HUES64 (cell line): ENCODE results near the gene PIEZO2.

ENCODE experiments used
- H3K27ac ChIP-seq: 2 replicates; pipeline ENCODE4 v1.7.0; 2013; ENCODE audit warnings: low read depth, low read length, inconsistent platforms
- H3K27me3 ChIP-seq: 2 replicates; pipeline ENCODE4 v1.6.1; 2013; ENCODE audit warnings: mild to moderate bottlenecking, low read length; ENCODE audit not compliant: insufficient read depth
- H3K36me3 ChIP-seq: 2 replicates; pipeline ENCODE4 v1.6.1; 2013; ENCODE audit warnings: mild to moderate bottlenecking, low read length; ENCODE audit not compliant: insufficient read depth
- H3K4me1 ChIP-seq: 2 replicates; pipeline ENCODE4 v1.6.1; 2013; ENCODE audit warnings: mild to moderate bottlenecking, low read length, moderate library complexity; ENCODE audit not compliant: insufficient read depth
- H3K4me3 ChIP-seq: 2 replicates; pipeline ENCODE4 v1.5.1; 2013; ENCODE audit warnings: mild to moderate bottlenecking, low read length, moderate library complexity
- H3K9ac ChIP-seq: 2 replicates; pipeline ENCODE4 v1.6.1; 2013; ENCODE audit warnings: mild to moderate bottlenecking, low read depth, low read length
- H3K9me3 ChIP-seq: 2 replicates; pipeline ENCODE4 v1.6.1; 2013; ENCODE audit warnings: low read depth, low read length; ENCODE audit not compliant: insufficient read depth
- WGBS: fragments of 150-250, 120-280 bp; methylation state at CpG from one replicate; pipeline ENCODE4 v1.1.7; 2013; ENCODE audit warnings: missing lambda C conversion rate; 5-methylcytosine and 5-hydroxymethylcytosine counted together

Gene PIEZO2

DNA sequence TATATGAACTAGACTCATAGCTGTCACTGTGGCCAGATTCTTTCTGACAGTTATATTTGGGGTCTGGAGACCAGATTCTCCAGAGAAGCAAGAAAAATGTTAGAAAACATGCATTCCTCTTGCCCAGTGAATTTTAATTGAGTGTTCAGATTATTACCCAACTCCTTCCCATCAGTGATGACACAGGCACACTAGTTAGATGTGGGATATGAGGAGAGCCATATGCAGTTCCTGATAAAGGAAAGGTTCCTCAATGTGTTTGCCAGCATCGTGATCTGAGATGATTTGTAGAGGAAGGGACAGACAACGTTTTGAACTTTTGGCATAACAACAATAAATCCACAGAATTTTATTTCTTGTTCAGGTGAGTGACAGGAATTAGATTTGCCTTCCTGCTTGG, 308.6 kb downstream of the PIEZO2 start:
- WGBS, result 63% methylated on average over 1 of the region's 2 CpGs
- Histone ChIP-seq H3K9me3 (no peaks in the 10 kb centered on the region), H3K27me3 (no peaks in the 10 kb centered on the region), H3K4me3 (no peak overlapping the region), H3K9ac (no peak overlapping the region), H3K36me3 (no peaks in the 10 kb centered on the region), H3K4me1 (no peaks in the 10 kb centered on the region), H3K27ac (no peak overlapping the region)

DNA sequence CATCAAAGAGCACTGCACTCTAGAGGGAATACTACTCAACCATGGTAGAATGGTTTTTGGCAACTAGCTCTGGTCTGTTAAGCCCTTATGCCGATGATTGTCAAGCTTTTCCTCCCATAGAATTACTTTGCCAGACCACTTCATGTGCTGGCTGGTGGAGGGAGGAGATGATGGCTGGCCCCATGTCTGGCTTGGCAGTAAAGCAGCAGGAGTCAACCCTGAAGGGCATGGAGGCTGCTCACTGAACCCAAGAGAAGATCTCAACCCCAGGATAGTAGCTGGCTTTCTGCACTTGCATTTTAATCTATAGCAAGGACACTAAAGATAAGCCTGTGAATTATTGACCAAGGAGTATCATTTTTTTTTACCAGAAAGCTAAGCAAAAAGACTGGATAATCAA, 309.9 kb downstream of the PIEZO2 start:
- Histone ChIP-seq H3K4me1 (no peaks in the 10 kb centered on the region), H3K9ac (no peak overlapping the region), H3K4me3 (no peak overlapping the region), H3K36me3 (no peaks in the 10 kb centered on the region), H3K27me3 (no peaks in the 10 kb centered on the region), H3K9me3 (no peaks in the 10 kb centered on the region), H3K27ac (no peak overlapping the region)
- 93% methylated on average over 1 of the region's 1 CpG for WGBS

DNA sequence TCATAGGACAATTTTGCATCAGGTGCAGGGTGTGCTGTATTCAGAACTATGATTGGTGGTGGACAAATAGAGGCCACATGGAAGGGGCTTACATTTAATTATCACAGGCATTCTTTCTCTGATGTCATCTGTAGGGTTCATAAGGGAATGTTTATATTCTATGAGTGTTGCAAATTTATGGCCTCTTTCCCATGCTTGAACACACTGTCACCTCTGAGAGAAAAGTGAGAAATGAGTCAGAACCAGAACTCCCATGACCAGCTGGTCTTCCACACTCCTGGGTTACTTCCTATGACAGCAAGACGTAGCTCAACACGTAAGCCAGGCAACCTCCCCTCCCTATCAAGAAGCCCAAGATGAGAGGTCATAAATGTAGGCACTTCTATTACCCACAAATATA, 310.8 kb downstream of the PIEZO2 start:
- Histone ChIP-seq H3K4me1 (no peaks in the 10 kb centered on the region), H3K36me3 (no peaks in the 10 kb centered on the region), H3K27me3 (no peaks in the 10 kb centered on the region), H3K9me3 (no peaks in the 10 kb centered on the region), H3K27ac (no peak overlapping the region), H3K9ac (no peak overlapping the region), H3K4me3 (no peak overlapping the region)
- WGBS, result 100% methylated on average over 2 of the region's 2 CpGs

DNA sequence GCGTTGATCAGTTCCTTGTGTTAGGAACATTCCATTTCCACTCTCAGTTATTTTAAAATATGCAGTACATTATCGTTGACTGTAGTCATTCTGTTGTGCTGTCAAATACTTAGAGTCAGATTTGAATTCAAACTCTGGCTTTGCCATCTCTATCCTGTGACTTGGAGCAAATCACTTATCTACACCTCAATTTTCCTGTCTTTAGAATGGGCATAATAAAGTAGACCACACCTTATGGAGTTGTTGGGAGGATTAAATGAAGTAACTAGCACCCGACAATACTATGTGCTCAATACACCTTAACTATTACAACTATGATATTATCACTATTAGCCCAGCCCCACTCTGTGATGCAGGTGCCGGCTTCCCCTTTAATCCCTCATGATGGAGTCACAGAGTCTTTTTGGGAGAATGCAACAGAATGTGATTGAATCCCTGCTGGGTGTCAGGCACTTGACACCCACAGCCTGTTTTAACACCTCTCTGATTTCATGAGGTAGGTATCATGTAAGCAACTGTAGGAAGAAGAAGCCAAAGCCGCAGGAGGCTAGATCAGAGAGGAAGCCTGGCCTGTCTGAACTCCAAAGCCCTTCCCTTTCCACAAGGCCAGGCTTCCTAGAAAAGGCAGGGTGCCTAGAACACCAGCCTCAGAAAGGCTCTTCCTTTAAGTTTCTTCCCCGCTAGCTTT, 315.1 kb downstream of the PIEZO2 start:
- Histone ChIP-seq H3K36me3 (no peaks in the 10 kb centered on the region), H3K27ac (no peak overlapping the region), H3K27me3 (no peaks in the 10 kb centered on the region), H3K4me1 (no peaks in the 10 kb centered on the region), H3K9ac (no peak overlapping the region), H3K9me3 (peaks cover 4% of the 10 kb centered on the region; the same call in 1 of the 2 replicates), H3K4me3 (no peak overlapping the region)
- 81% methylated on average over 5 of the region's 6 CpGs for WGBS

DNA sequence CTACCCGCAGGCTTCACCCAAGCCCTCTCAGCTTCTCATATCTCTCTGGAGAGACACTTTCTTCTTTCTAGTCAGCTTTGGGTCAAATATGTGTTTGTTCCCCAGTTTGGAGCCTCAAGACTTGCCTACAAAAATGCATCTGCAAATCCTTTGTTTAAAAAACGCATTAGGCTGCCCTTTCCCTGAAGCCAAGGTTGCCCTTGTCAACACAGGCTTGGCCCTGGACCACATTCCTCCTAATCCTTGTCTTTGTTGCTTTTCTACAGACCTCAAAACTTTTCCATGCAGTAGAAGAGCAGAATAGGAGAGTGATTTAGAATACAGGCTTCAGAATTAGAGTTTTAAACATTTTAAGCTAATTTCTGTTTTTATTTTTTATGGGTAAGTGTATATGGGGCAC, 315.7 kb downstream of the PIEZO2 start:
- Histone ChIP-seq H3K9ac (no peak overlapping the region), H3K9me3 (peaks cover 4% of the 10 kb centered on the region; the same call in 1 of the 2 replicates), H3K27me3 (no peaks in the 10 kb centered on the region), H3K4me1 (no peaks in the 10 kb centered on the region), H3K36me3 (no peaks in the 10 kb centered on the region), H3K4me3 (no peak overlapping the region), H3K27ac (no peak overlapping the region)
- WGBS, result 85% methylated on average over 2 of the region's 2 CpGs

DNA sequence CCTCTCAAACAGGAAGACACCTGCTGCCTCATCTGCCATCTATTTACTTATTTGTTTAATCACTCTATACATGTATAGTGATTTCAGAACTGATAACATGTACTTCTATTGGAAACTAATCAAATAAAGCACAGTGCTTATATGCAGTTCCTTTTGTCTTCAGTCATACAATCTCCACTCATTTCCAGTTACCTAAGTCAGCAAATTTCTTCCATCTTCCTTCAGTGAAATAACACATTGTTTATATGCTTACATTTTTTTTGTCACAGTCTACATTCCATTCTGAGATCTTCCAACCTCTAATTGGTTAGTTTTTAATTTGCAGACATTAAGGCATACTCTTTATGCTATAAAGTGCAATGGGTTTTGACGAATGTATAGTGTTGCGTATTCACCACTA, 323.0 kb downstream of the PIEZO2 start:
- peaks cover 4% of the 10 kb centered on the region; the same call in 1 of the 2 replicates for H3K9me3 ChIP-seq
- WGBS, result 98% methylated on average over 2 of the region's 2 CpGs
- H3K9ac ChIP-seq, result no peak overlapping the region
- H3K27me3 ChIP-seq, result no peaks in the 10 kb centered on the region
- no peak overlapping the region for H3K27ac ChIP-seq
- no peak overlapping the region for H3K4me3 ChIP-seq
- H3K36me3 ChIP-seq, result no peaks in the 10 kb centered on the region
- H3K4me1 ChIP-seq, result peaks cover 14% of the 10 kb centered on the region; the same call in 1 of the 2 replicates

DNA sequence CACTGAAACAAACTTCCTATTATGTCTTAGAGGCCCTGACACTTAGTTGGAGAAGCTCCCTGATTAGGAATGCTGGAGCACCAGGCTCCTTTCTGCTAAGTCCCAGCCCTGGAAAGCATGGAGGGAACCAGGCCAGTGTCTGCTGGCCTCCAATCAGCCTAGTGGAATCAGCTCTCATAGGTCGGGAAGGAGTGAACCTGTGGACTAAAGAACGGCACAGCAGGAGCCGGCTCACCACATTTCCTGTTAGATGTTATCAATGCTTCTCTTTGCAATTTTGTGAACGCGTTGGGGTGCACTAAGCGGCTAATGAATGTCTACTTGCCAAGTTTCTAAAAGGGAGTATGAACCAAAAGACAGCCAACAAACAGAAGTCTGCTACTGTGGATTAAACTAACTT, 326.9 kb downstream of the PIEZO2 start:
- no peaks in the 10 kb centered on the region for H3K36me3 ChIP-seq
- H3K9ac ChIP-seq, result no peak overlapping the region
- no peak overlapping the region for H3K27ac ChIP-seq
- H3K27me3 ChIP-seq, result no peaks in the 10 kb centered on the region
- H3K9me3 ChIP-seq, result 0 out of 2 replicates have a peak, but pooled peaks cover 5% of the 10 kb centered on the region
- H3K4me1 ChIP-seq, result peaks cover 14% of the 10 kb centered on the region; the same call in 1 of the 2 replicates
- H3K4me3 ChIP-seq, result no peak overlapping the region
- 55% methylated on average over 6 of the region's 6 CpGs for WGBS

DNA sequence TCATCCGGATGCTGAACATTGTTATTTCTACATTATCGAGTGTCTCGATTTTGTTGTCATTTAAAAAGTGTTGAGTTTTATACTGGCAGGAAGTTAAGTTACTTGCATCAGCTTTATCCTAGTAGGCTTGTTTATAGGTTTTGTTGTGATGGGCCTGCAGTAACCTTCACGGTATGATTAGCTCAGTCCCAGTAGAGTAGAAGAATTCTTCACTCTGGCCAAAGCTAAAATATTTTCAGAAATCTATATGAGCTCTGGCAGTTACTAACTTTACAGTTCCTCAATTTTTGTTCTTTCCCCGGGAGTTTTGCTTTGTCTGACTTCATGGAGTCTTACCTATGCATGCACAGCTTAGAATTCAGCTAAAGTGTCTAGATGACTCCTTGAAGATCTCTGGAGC, 328.7 kb downstream of the PIEZO2 start:
- H3K27me3 ChIP-seq, result no peaks in the 10 kb centered on the region
- H3K4me3 ChIP-seq, result no peak overlapping the region
- 96% methylated on average over 5 of the region's 5 CpGs for WGBS
- H3K27ac ChIP-seq, result no peak overlapping the region
- no peak overlapping the region for H3K9ac ChIP-seq
- peaks cover 14% of the 10 kb centered on the region; the same call in 1 of the 2 replicates for H3K4me1 ChIP-seq
- H3K9me3 ChIP-seq, result 0 out of 2 replicates have a peak, but pooled peaks cover 5% of the 10 kb centered on the region
- no peaks in the 10 kb centered on the region for H3K36me3 ChIP-seq

DNA sequence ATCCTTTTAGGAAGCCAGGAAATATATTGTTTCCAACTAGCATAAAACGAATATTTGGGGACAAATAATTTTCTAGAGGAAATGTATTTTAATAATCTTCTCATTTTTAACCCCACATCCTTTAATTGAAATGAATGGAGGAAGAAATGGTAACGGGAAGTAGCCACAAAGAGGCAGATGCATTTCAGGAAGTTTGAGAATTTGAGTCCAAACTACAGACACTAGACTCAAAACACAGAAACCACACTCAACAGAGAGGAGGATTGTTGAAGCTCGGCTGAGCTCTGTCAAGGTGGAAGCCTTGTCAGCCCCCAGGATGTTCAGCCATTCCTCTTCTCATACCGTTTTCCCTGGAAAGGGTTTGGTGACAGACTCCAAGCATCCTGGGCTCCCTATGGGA, 335.0 kb downstream of the PIEZO2 start:
- 93% methylated on average over 2 of the region's 4 CpGs for WGBS
- H3K4me1 ChIP-seq, result no peaks in the 10 kb centered on the region
- no peaks in the 10 kb centered on the region for H3K36me3 ChIP-seq
- H3K27ac ChIP-seq, result no peak overlapping the region
- H3K4me3 ChIP-seq, result no peak overlapping the region
- no peak overlapping the region for H3K9ac ChIP-seq
- H3K27me3 ChIP-seq, result no peaks in the 10 kb centered on the region
- no peaks in the 10 kb centered on the region for H3K9me3 ChIP-seq

DNA sequence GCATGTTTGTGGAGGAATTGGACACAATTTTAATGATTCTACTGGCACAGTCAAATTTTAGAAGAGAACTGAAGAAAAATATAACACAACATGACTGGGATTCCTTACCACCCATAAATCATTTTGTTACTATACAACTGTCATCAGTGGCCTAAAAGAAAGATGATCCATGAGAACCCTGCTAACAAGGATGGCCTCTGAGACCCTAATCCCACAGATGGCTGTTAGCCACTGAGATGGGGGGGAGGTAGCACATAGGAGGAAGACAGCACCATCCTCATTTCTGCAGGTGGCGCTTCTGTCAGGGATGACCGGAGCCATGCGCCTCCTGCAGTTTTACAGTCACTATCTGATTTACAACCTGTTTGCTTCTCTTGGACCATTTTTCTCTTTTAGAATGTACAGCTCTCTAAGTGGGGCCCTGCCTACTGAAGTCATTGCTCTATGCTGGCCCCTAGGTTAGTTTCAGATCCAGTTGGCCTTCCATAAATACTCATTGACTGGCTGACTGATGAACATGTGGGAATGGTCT, 343.7 kb downstream of the PIEZO2 start:
- WGBS, result 96% methylated on average over 3 of the region's 3 CpGs
- no peaks in the 10 kb centered on the region for H3K27me3 ChIP-seq

DNA sequence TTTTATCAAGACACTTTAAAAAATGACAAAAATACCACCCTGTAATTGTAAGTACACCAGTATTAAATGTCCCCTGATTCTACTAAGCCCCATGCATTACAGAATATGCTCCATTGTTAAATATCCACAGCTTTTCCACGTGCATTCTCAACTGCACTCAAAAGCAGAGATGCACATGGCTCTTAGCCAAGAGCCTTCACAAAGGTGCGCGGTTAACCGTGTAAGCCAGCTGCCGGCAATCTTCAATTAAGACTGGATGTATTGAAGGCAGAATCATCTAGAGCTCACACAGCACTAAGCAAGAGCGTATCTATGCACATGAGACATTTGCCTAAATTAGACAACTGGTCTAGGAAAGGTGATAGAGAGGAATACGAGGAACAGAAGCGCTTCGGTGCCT, 345.2 kb downstream of the PIEZO2 start:
- 95% methylated on average over 9 of the region's 9 CpGs for WGBS
- Histone ChIP-seq H3K4me3 (no peak overlapping the region), H3K27me3 (no peaks in the 10 kb centered on the region), H3K36me3 (no peaks in the 10 kb centered on the region), H3K27ac (no peak overlapping the region), H3K9ac (no peak overlapping the region), H3K4me1 (peaks cover 4% of the 10 kb centered on the region; the same call in 1 of the 2 replicates), H3K9me3 (no peaks in the 10 kb centered on the region)

More for the DNA sequence above, 343.7 kb downstream of the PIEZO2 start:
- Histone ChIP-seq H3K36me3 (no peaks in the 10 kb centered on the region), H3K9ac (no peak overlapping the region), H3K4me1 (no peaks in the 10 kb centered on the region), H3K4me3 (no peak overlapping the region), H3K27ac (no peak overlapping the region), H3K9me3 (no peaks in the 10 kb centered on the region)
